Subcutaneous adipose tissue (tissue), 4 donors: ENCODE results near the gene SLC38A7. TPM values are rescaled to one million over a fixed set of nuclear protein-coding genes. Genes with fewer than 3 reads are reported as not detected.

Source experiments
- CTCF ChIP-seq: fragments of 450-650 bp; IDR thresholded peaks from one replicate; pipeline ENCODE4 v1.5.1; 2016; ENCODE audit warnings: low read depth, mild to moderate bottlenecking, control low read depth, antibody characterized with exemption, moderate library complexity
- total RNA-seq, 4 donors: library from RNA; depleted of rRNA; stranded (reverse); fragments of >200 nt; gene quantifications; one replicate each; pipeline ENCODE4 v1.1.0, GENCODE V29; 2016

The SLC38A7 gene
- total RNA-seq, 4 donors from 2014 or later = 6.4 to 22.8 (median 15.4) TPM

GRCh38 chr16:58629733-58630640 is 54.6 kb downstream of the SLC38A7 start, which contains the start of gene CNOT1:
TSS of gene CNOT1 (minus strand) at chr16:58629826. CDS start at chr16:58599337, 30,489 bp downstream.
- no peak for TF ChIP-seq CTCF

GRCh38 chr16:58628845-58629732 is 55.5 kb downstream of the SLC38A7 start:
- TF ChIP-seq CTCF = no peak

GRCh38 chr16:58624209-58624608 is 60.4 kb downstream of the SLC38A7 start:
- TF ChIP-seq CTCF = no peak

- TF ChIP-seq CTCF = no peak
Observed at GRCh38 chr16:58620396-58620795, 64.2 kb downstream of the SLC38A7 start.

GRCh38 chr16:58615280-58615679 is 69.3 kb downstream of the SLC38A7 start:
- no peak for TF ChIP-seq CTCF

Other genes starting within 250 kb of the SLC38A7 start
- 100 to 1,000 TPM in 1 of 4 donors, 10 to 100 TPM in 1, 1 to 10 TPM in 2; 5.3 to 486 (median 45.8) TPM for gene NDRG4, start 184.6 kb downstream of the SLC38A7 start, total RNA-seq
- gene SETD6, start 169.3 kb downstream of the SLC38A7 start, total RNA-seq = 10 to 100 TPM; 14.6 to 38.2 (median 19.5) TPM
- gene CNOT1, start 54.9 kb downstream of the SLC38A7 start, total RNA-seq = 100 to 1,000 TPM; 112 to 136 (median 113) TPM
- 10 to 100 TPM; 16.8 to 22.9 (median 19.1) TPM for gene GOT2, start 49.5 kb upstream of the SLC38A7 start, total RNA-seq